Fibroblast of skin of scalp (primary cell): ENCODE data around the gene RPRD2.
"Not testable (repeated sequence)": the region's sequence is repeated elsewhere in the genome, so short reads cannot be mapped to it uniquely, and the experiment has no call there.

Source experiments
- DNase-seq: peaks from one replicate; pipeline ENCODE4 v3.0.0-alpha.2; 2013

Gene RPRD2

DNA sequence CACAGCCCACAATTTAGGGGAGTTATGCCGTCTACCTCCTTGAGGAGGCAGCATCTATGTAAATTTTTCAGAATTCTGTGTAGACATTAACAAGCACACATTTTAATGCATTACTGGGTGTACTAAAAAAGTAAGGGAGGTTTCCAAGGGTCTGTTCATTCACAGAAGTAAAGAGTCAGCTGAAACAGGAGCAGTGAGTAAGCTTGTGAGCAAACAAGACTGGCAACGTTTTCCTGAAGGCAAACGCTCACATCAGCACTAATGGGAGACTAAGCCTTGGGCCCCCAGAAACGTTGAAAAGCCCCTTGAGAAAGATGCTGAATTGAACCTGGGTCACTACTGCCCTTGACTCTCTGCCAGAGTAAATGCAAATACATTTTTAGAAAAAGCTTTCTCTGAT, 25.7 kb downstream of the RPRD2 start:
- DNase-seq = no peak

- no peak for DNase-seq
Measured at GRCh38 chr1:150392627-150393026, 28.7 kb downstream of the RPRD2 start.

DNA sequence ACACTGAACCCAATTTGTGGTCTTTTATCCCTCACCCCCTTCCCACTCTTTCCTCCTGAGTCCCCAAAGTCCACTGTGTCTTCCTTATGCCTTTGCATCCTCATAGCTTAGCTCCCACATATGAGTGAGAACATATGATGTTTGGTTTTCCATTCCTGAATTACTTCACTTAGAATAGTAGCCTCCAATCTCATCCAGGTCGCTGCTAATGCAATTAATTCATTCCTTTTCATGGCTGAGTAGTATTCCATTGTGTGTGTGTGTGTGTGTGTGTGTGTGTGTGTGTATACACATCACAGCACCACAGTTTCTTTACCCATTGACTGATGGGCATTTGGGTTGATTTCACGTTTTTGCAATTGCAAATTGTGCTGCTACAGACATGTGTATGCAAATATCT, 31.2 kb downstream of the RPRD2 start:
- DNase-seq = not testable (repeated sequence)

DNA sequence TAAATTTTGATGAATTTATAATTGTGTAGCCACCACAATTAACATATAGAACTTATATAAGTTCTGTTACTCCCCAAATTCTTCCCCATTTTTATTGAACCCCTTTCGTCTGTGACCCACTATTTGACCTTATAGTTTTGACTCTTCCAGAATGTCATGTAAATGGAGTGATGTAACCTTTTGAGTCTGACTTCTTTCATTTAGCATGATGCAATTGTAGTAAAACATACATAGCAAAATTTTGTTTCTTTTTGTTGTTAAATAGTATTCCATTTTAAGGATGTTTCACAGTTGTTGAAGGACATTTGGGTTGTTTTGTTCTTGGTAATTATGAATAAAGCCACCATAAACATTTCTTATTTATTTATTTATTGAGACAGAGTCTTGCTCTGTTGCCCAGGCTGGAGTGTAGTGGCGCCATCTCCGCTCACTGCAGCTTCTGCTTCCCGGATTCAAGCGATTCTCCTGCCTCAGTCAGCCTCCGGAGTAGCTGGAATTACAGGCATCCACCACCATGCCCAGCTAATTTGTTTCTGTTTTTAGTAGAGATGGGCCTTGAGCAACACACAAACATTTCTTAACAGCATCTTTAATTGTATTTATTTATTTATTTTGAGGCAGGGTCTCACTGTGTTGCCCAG, 33.6 kb downstream of the RPRD2 start:
- DNase-seq = peak; percentile 2

DNA sequence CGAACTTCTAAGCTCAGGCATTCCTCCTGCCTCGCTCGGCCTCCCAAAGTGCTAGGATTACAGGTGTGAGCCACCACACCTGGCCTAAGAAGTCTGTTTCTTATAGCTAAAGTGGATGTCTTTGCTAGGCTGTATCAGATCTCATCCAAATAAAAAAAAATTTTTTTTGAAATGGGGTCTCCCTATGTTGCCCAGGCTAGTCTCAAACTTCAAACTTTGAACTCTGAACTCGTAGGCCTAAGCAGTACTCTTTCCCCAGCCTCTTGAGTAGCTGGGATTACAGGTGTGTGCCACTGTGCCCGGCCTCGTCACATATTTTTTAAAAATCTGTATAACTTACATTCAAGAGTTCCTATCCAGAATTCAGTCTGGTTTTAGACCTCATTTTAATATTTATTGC, 40.5 kb downstream of the RPRD2 start:
- DNase-seq = no peak

DNA sequence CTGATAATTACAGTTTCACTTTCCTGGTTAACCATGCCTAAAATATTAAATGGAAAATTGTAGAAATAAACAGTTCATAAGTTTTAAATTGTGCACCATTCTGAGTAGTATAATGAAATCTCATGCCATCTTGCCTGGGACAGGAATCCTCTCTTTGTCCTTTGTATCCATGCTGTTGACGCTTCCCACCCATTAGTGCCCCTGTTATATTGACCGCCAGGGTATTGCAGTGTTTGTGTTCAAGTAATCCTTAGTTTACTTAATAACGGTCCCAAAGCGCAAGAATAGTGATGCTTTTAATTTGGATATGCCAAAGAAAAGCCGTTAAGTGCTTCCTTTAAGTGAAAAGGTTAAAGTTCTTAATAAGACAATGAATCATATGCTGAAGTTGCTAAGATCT, 41.7 kb downstream of the RPRD2 start:
- no peak for DNase-seq

GRCh38 chr1:150406483-150406882, 42.5 kb downstream of the RPRD2 start:
- DNase-seq = peak; percentile 20

DNA sequence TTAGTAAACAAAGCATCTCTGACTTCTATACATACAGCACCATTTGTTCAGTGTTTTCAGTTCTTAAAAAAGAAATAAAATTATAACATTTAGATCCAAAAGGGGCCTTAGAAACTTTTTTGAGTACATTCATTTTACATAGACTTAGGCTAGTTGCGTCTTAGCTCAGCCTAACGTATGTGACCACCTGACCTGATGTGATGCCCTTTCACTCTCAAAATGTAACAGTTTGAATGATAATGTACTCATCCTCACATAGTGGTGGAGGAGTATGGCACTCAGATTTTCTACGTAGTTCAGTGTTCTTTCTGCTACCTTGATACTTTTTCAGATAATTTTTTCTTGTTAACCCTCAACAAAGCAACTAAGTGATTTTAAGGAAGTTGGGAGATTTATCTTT, 43.4 kb downstream of the RPRD2 start:
- DNase-seq = no peak

DNA sequence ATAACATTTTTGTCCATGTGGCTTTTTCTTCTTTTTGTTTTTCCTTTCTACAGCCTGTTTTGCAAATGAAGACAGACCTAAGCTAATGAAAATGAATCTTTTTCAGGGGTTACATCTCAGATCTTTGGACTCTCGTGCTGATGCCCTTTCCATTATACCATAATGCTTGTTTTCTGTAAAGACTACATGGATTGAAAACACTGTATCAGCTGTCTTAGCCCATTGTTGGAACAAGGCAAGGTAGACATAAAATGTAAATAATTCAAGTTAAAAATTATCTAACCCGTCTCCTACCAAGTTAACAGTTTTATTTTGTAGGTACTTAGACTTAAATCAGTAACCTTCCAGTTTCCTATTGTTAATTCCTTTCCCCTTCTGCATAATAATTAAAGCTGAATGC, 44.9 kb downstream of the RPRD2 start:
- DNase-seq = no peak

DNA sequence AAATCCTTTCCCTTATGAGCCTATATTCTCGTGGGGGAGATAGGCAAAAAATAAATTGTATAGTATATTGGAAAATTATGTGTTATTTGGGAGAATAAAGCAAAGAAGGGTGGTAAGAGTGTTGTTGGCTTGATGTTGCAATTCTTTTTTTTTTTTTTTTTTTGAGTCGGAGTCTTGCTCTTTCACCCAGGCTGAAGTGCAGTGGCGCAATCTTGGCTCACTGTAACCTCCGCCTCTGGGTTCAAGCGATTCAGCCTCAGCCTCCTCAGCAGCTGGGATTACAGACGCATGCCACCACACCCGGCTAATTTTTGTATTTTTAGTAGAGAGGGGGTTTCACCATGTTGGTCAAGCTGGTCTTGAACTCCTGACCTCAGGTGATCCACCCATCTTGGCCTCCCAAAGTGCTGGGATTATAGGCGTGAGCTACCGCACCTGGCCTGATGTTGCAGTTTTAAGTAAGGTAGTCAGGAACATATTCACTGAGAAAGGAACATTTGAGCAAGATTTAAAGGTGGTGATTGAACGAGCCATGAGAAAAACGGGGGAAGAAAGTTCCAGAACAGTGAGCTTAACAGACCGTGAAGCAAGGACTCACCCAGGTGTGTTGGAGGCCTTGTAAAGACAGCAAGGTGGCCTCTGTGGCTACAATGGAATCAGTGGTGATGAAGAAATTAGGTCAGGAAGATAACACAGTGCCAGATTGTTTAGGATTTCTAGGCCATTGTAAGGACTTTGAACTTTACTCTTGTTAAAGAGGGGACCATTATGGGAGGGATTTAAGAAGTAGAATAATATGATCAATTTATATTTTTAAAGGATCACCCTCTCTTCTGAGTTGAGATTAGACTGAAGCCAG, 45.8 kb downstream of the RPRD2 start:
- DNase-seq = no peak

DNA sequence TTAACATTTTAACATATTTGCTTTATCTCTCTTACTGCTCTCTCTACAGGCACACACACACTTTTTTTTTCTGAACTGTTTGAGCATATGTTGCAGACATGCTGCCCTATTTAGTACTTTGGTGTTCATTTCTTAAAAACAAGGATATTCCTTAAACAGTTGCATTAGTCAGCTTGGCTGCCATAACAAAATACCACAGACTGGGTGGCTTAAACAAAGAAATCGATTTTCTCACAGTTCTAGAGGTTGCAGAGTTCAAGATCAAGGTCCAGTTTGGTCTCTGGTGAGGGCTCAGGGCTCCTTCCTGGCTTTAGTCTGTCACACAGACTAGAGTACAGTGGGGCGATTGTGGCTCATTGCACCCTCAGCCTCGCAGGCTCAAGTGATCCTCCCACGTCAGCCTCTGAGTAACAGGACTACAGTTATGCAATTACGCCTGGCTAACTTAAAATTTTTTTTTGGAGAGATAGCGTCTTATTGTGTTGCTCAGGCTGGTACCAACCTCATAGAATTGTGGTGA, 46.7 kb downstream of the RPRD2 start:
- DNase-seq = no peak

- DNase-seq = no peak
Measured at GRCh38 chr1:150414592-150414991, 50.6 kb downstream of the RPRD2 start.

DNA sequence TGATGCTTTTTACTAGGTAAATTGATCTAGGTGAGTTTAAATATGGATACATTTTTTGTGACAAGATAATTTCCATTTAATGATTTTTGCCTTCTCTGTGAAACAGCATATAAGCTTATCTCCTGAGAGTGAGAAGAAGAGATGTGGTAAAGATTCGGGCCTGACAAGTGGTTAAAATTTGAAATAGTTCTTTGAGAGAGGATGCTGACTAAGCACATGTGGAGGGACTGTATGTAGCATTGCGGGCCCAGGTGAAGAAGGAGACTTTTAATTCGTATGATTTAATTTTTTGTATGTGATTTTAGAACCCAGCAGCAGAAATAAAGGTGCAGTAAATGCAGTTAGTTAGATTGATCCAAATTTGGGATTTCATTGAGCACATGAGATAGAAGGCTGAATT, 51.9 kb downstream of the RPRD2 start:
- DNase-seq = no peak

DNA sequence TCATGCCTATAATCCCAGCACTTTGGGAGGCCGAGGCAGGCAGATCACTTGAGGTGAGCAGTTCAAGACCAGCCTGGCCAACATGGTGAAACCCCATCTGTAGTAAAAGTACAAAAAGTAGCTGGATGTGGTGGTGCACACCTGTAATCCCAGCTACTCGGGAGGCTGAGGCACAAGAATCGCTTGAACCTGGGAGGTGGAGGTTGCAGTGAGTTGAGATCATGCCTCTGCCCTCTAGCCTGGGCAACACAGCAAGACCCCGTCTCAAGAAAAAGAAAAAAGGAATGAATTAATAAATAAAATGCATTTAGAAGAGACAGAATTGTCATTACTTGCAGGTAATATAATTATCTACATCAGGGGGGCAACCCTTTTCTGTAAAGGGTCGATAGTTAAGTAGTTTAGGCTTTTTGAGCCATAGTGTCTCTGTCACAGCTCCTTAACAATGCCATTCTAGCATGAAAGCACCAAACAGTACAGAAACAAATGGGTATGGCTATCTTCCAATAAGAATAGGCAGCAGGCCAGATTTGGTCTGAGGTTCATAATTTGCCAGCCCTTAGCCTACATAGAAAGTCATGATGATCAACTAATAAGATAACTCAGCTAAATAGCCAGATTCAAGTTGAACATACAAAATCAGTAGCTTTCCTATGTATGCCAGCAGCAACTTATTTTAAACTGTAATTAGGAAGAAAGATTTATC, 56.8 kb downstream of the RPRD2 start:
- peak; percentile 12 for DNase-seq

DNA sequence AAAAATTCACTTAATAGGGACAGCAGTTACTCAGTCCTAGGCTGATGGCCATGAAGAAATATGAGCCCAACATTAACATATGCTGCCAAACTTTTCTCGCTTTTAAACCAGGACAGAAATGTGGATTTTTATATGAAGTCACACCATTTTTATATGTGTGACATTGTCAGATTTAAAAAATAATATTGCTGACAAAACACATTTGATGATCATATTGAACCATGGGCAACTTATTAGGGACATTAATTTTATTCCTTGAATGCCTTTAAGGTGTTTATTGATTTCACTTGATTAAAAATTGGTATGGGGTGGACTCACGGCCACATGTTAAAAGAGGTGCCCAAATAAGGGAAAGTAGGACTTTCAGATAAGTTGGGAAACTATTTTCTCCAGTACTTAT, 58.6 kb downstream of the RPRD2 start:
- no peak for DNase-seq

- peak; percentile 8 for DNase-seq
Measured at GRCh38 chr1:150429805-150430204, 65.9 kb downstream of the RPRD2 start.

DNA sequence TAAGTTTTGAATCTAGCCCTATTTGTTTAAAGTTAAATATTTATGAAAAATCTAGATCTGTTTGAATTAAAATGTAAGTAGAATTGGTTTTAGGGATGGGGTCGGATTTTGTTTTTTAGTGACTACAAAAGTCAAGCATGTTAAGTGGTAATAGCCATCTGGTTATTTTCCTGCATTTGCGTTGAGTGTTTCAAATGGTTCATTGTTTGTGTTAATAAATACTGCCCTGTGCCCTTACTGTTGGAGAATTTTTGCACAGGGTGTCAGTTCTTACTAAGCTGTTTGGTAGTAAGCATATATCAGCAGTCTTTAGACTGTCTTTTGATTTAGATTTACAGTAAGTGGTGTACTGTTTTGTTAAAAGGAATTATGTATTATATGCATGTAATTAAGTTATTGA, 77.2 kb downstream of the RPRD2 start:
- no peak for DNase-seq

DNA sequence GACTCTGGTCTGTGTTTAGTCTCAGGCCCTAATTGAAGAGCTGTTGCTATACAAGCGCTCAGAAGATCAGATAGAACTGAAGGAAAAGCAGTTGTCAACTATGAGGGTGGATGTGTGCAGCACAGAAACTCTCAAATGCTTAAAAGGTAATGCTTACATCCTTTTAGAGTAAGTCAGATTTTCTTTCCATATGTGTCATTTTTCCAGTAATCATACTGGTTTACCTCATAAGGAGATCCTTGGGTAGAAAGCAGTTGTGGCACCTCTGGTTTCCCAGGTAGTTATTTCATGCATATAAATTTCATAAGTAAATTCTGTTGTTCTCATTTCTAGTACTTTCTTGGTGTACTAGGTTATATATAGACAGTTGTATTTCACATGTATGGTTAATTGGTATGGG, 80.3 kb downstream of the RPRD2 start:
- no peak for DNase-seq

DNA sequence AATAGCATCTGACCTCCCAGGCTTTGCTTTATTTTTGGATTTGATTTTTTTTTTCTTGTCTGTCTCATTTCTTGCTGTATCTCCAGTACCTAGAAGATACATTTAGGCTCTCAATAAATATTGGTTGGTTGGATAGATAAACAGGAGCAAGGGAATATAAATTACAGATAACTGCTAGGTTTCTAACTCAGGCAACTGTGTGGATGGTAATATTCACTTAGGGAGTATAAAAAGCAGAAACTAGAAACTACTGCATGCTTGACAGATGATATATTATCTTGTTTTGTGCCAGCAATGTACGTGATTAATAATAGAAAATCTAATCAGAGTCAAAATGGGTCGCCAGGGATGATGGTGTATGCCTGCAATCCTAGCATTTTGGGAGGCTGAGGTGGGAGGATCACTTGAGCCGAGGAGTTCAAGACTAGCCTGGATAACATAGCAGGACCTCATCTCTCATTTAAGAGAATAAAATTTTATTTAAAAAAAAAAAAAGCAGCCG, 92.2 kb downstream of the RPRD2 start:
- no peak for DNase-seq

DNA sequence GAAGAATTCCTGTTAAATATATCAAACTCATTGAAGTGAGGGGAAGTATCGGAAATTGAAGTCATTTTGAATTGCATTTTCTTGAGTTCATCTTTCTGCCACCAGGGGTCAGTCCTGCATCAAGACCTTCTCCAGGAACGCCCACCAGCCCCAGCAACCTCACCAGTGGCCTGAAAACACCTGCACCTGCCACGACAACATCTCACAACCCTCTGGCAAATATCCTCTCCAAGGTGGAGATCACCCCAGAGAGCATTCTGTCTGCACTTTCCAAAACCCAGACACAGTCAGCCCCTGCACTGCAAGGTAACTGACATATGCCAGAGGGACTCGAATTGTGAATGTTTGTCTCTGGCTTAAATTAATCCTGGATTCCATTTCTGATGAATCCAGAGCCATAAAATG, 100.5 kb downstream of the RPRD2 start:
- DNase-seq = peak; percentile 51

DNA sequence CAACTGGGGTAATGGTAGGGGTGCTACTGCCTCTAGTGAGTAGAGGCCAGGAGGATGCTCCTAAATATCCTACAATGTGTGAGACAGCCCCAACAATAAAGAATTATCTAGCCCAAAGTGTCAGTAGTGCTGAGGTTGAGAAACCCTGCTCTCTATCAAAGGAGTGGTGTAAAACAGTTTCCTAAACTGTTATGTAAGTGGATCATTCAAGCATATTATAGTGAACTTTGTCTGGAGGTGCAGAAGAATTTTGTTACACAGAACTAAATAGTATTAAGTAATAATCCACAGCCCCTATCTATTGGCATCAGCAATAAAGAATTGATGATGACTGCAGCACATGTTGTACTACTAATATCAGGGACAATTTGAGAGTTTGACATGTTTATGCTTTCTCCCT, 103.0 kb downstream of the RPRD2 start:
- no peak for DNase-seq

DNA sequence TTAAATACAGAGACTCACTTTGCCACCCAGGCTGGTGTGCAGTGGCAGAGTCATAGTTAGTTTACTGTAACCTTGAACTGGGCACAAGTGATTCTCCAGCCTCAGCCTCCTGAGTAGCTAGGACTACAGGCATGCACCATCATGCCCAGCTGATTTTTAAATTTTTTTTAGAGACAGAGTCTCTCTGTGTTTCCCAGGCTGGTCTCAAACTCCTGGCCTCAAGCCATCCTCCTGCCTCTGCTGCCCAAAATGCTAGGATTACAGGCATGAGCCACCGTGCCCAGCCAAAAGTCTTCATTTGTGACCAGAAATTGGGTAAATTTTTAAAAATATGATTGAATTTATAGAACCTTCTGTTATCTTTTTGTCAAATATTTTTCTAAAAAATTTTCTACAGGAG, 105.3 kb downstream of the RPRD2 start:
- no peak for DNase-seq

DNA sequence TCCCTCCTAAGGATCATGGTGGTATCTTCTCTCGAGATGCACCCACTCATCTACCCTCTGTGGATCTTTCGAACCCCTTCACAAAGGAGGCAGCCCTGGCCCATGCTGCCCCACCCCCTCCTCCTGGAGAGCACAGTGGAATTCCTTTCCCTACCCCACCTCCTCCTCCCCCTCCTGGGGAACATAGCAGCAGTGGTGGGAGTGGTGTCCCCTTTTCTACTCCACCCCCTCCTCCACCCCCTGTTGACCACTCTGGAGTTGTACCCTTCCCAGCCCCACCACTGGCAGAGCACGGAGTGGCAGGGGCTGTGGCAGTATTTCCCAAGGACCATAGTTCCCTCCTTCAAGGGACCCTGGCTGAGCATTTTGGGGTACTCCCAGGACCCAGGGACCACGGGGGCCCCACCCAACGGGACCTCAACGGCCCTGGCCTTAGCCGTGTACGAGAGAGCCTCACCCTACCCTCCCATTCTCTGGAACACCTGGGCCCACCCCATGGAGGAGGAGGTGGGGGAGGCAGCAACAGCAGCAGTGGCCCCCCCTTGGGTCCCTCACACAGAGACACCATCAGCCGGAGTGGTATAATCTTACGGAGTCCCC, 108.8 kb downstream of the RPRD2 start:
- DNase-seq = no peak
